SU-DHL-6 (cell line): ENCODE data around the gene EVC.

ENCODE experiments used
- H2AFZ ChIP-seq: fragments of 200-600 bp; sonication (generic); 2 replicates; pipeline ENCODE4 v1.6.1; 2014; ENCODE audit warnings: low read depth, mild to moderate bottlenecking, moderate library complexity, mixed read lengths, antibody characterized with exemption, low read length; ENCODE audit not compliant: severe bottlenecking
- H3F3A ChIP-seq: fragments of 200-600 bp; shearing (Covaris generic); 2 replicates; pipeline ENCODE4 v1.6.0; 2016; ENCODE audit warnings: antibody characterized with exemption, mild to moderate bottlenecking; ENCODE audit not compliant: insufficient read depth
- H3K27ac ChIP-seq: fragments of 200-600 bp; sonication (generic); 2 replicates; pipeline ENCODE4 v1.5.1; 2016; ENCODE audit warnings: low read depth, mild to moderate bottlenecking, low read length, moderate library complexity, mixed read lengths
- H3K27me3 ChIP-seq: fragments of 200-600 bp; sonication (generic), shearing (Covaris generic); 2 replicates; pipeline ENCODE4 v1.6.0; 2014; ENCODE audit warnings: mild to moderate bottlenecking, low read length
- H3K36me3 ChIP-seq: fragments of 200-600 bp; sonication (generic); 2 replicates; pipeline ENCODE4 v1.6.1; 2014; ENCODE audit warnings: mild to moderate bottlenecking, low read length, mixed read lengths
- H3K4me2 ChIP-seq: fragments of 300-600, 200-600 bp; shearing (Covaris generic), sonication (generic); 2 replicates; pipeline ENCODE4 v1.6.0; 2014; ENCODE audit warnings: low read length, low read depth, mild to moderate bottlenecking; ENCODE audit not compliant: poor library complexity, severe bottlenecking
- H3K4me3 ChIP-seq: fragments of 200-600 bp; sonication (generic); 2 replicates; pipeline ENCODE4 v1.5.1; 2014; ENCODE audit warnings: antibody characterized with exemption, low read length, mild to moderate bottlenecking, mixed read lengths; ENCODE audit not compliant: insufficient read depth, poor library complexity, severe bottlenecking
- H3K79me2 ChIP-seq: fragments of 200-600 bp; sonication (generic); 2 replicates; pipeline ENCODE4 v1.6.1; 2014; ENCODE audit warnings: mild to moderate bottlenecking, low read length, moderate library complexity; ENCODE audit not compliant: insufficient read depth
- H3K9ac ChIP-seq: fragments of 200-600 bp; sonication (generic); 2 replicates; pipeline ENCODE4 v1.7.0; 2014; ENCODE audit warnings: mild to moderate bottlenecking, low read length
- H3K9me2 ChIP-seq: fragments of 200-600 bp; sonication (generic); replicated peaks from 2 replicates; pipeline ENCODE4 v1.6.1; 2014; ENCODE audit warnings: low read length; ENCODE audit not compliant: insufficient read depth
- H3K9me3 ChIP-seq: fragments of 200-600 bp; sonication (generic); 2 replicates; pipeline ENCODE4 v1.6.1; 2014; ENCODE audit warnings: low read length, mixed read lengths; ENCODE audit not compliant: insufficient read depth
- H4K20me1 ChIP-seq: fragments of 200-600 bp; sonication (generic); 2 replicates; pipeline ENCODE4 v1.6.1; 2014; ENCODE audit warnings: low read depth, mild to moderate bottlenecking, antibody characterized with exemption, low read length, moderate library complexity, mixed read lengths
- EZH2phosphoT487 ChIP-seq: fragments of 200-600 bp; sonication (generic), shearing (Covaris generic); conservative IDR thresholded peaks from 2 replicates; pipeline ENCODE4 v1.6.1; 2018; ENCODE audit warnings: mild to moderate bottlenecking, antibody characterized with exemption, low read length, moderate library complexity, mixed read lengths
- TF ChIP-seq, protein P1 (sequence below): fragments of 200-600 bp; sonication (generic); IDR thresholded peaks from one replicate; pipeline ENCODE4 v1.5.1; 2017; ENCODE audit warnings: antibody characterized with exemption, mild to moderate bottlenecking, low read length, moderate library complexity; ENCODE audit not compliant: insufficient read depth, poor library complexity, severe bottlenecking

The EVC gene

DNA sequence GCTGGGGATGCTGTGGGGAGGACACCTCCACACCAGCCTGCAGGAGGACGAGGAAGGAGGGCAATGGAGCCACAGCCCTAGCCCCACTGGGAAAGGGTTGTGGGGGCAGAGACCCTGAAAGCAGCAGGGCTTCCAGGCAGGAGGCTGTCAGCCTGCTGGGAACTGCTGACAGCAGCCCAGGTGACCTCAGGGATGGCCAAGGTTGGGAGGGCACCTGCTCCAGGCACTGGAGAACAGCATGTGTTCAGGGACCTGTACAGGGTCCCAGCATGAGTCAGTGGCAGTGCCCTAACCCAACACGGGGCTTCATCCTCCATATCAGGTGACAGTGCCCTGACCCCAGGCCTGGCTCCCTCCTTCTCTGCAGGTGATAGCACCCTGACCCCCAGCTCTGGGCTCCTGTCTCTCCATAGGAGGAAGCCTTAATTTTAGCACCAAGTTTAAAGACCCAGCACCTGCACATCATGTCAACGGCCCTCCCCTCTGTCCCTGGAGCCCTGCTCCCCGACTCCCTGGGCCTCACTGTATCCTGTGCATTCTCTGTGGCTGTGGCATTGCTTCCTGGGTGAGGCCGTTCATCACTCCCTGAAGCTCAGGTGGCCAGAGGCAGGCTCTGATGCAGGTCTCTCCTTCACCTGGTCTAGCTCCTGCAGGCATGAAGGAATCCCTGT, 115.6 kb downstream of the EVC start:
- no peak overlapping the region for H3K9ac ChIP-seq
- TF ChIP-seq EZH2phosphoT487 = no peak
- TF ChIP-seq, protein P1, sequence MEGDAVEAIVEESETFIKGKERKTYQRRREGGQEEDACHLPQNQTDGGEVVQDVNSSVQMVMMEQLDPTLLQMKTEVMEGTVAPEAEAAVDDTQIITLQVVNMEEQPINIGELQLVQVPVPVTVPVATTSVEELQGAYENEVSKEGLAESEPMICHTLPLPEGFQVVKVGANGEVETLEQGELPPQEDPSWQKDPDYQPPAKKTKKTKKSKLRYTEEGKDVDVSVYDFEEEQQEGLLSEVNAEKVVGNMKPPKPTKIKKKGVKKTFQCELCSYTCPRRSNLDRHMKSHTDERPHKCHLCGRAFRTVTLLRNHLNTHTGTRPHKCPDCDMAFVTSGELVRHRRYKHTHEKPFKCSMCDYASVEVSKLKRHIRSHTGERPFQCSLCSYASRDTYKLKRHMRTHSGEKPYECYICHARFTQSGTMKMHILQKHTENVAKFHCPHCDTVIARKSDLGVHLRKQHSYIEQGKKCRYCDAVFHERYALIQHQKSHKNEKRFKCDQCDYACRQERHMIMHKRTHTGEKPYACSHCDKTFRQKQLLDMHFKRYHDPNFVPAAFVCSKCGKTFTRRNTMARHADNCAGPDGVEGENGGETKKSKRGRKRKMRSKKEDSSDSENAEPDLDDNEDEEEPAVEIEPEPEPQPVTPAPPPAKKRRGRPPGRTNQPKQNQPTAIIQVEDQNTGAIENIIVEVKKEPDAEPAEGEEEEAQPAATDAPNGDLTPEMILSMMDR = no peak
- no peaks in the 10 kb centered on the region for H4K20me1 ChIP-seq
- H3F3A ChIP-seq = no peaks in the 10 kb centered on the region
- no peak overlapping the region for H3K4me2 ChIP-seq
- H3K36me3 ChIP-seq = no peaks in the 10 kb centered on the region
- H3K4me3 ChIP-seq = no peak overlapping the region
- H3K9me2 ChIP-seq = no peaks in the 10 kb centered on the region
- H2AFZ ChIP-seq = no peak overlapping the region
- no peak overlapping the region for H3K27ac ChIP-seq
- H3K9me3 ChIP-seq = no peaks in the 10 kb centered on the region
- H3K79me2 ChIP-seq = no peaks in the 10 kb centered on the region
- no peaks in the 10 kb centered on the region for H3K27me3 ChIP-seq

DNA sequence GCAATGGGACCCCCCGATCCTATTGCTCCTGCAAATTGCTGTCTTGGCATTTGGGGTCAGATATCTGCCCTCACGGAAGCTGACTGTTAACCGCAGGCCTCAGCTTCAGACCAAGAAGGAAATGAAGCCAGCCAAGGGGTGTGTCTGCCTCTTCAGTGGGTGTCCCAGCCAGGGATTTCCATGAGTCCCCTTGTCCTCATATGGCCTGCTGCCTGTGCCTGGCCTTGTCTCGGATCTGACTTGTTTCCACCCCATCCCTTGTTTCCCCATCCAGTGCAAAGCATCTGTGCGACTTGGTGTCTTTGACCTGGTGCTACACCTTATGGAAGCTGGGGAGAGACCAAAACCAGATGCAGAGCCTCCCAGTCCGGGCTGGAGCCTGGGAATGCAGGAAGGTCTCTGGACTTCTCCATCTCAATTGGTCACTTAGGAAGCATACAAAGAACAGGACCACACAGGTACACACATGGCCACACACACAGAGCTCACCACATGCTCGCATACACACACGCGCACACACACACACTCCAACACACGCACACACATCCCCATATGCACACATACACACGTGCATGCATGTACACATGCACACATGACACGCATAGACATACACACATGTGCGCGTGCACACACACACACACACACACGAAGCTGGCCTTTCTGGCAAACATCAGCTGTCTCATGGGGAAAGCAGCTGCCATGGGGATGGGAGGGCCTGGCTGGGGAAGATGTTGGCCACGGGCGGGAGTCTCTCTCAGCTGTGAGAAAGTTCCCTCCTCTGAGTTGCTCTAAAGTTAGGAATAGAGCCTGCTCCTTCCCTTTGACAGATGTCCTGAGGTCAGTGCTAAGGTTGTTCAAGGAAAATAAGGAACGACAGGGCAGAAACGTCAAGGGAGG, 116.4 kb downstream of the EVC start:
- Histone ChIP-seq H3K9ac (no peak overlapping the region), H2AFZ (no peak overlapping the region), H3F3A (no peaks in the 10 kb centered on the region), H3K27me3 (no peaks in the 10 kb centered on the region), H3K36me3 (no peaks in the 10 kb centered on the region), H3K9me3 (no peaks in the 10 kb centered on the region), H3K27ac (no peak overlapping the region), H3K9me2 (no peaks in the 10 kb centered on the region), H4K20me1 (no peaks in the 10 kb centered on the region), H3K79me2 (no peaks in the 10 kb centered on the region), H3K4me3 (no peak overlapping the region), H3K4me2 (no peak overlapping the region)
- TF ChIP-seq, protein P1 = no peak
- TF ChIP-seq EZH2phosphoT487 = no peak

DNA sequence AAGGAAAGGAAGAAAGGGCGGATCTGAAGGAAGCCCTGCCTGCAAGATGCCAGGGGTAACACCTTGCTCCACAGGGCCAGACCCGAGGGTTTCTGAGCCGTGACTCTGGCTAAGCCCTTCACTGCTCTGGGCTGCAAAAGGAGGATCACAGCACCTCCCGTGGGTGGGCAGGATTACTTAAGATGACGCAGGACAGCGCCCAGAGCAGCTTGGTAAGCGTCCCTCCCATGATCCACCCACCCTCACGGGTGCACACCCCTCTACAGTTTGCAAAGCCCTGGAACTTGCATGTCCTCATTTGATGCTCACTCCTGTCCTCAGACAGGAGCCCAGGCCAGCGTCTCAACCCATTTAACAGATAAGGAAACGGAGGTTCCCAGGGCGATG, 117.0 kb downstream of the EVC start:
- Histone ChIP-seq H3K9me2 (no peaks in the 10 kb centered on the region), H3K27me3 (no peaks in the 10 kb centered on the region), H2AFZ (no peak overlapping the region), H3K4me2 (no peak overlapping the region), H3K27ac (no peak overlapping the region), H3K9me3 (no peaks in the 10 kb centered on the region), H3K4me3 (no peak overlapping the region), H3K9ac (no peak overlapping the region), H3F3A (no peaks in the 10 kb centered on the region), H4K20me1 (no peaks in the 10 kb centered on the region), H3K36me3 (no peaks in the 10 kb centered on the region), H3K79me2 (no peaks in the 10 kb centered on the region)
- no peak for TF ChIP-seq EZH2phosphoT487
- TF ChIP-seq, protein P1 = no peak
